AG09319 (cell line): ENCODE data around the gene PLD3.

Experiments
- DNase-seq: peaks from one replicate; pipeline ENCODE4 v3.0.0-alpha.2; 2010; ENCODE audit warnings: low read depth; ENCODE audit errors: extremely low read depth
- CTCF ChIP-seq: IDR thresholded peaks from 2 replicates; pipeline ENCODE4 v1.5.1; 2011; ENCODE audit warnings: low read depth, mild to moderate bottlenecking, inconsistent platforms, low read length, moderate library complexity

The PLD3 gene

GRCh38 chr19:40419066-40419612 is 70.6 kb downstream of the PLD3 start:
- TF ChIP-seq CTCF = no peak
- DNase-seq = no peak

- no peak for TF ChIP-seq CTCF
- no peak for DNase-seq
These were observed 71.3 kb downstream of the PLD3 start for GRCh38 chr19:40419780-40420179.

- DNase-seq = no peak
- no peak for TF ChIP-seq CTCF
These were observed 71.9 kb downstream of the PLD3 start for GRCh38 chr19:40420451-40420765.

GRCh38 chr19:40420766-40421765 is 72.6 kb downstream of the PLD3 start:
- DNase-seq = peak; percentile 80
- peak; percentile 100 for TF ChIP-seq CTCF

GRCh38 chr19:40421993-40422747 is 73.7 kb downstream of the PLD3 start:
- TF ChIP-seq CTCF = no peak
- DNase-seq = no peak

GRCh38 chr19:40422748-40423566 is 74.5 kb downstream of the PLD3 start:
- DNase-seq = no peak
- no peak for TF ChIP-seq CTCF
